K562 (cell line): ENCODE measurements around the gene TNN. TPM values are rescaled to one million over a fixed set of nuclear protein-coding genes. Genes with fewer than 3 reads are reported as not detected.

Source experiments
- ATAC-seq: fragments of 200-7000 bp; cut with Tn5 transposase; 3 replicates; pipeline ENCODE4 v1.9.1; 2020; ENCODE audit warnings: moderate library complexity
- BruUV-seq: library from RNA; stranded (reverse); fragments of 400-500 nt; replicated peaks from 2 replicates; lab custom pipeline; 2021; lab: Mats Ljungman, UMichigan
- CTCF ChIA-PET: fragments of 300-600 bp; formaldehyde crosslinking; extraction: SDS; loops from one replicate; lab custom pipeline; 2021; ENCODE audit warnings: low intra/inter-chr PET ratio; lab: Yijun Ruan, JAX
- POLR2A ChIA-PET: fragments of 300-600, 350-650 bp; sonication (Branson Sonifier 250); formaldehyde crosslinking; extraction: SDS; loops from one replicate; lab custom pipeline; 2021; ENCODE audit warnings: antibody characterized with exemption, inconsistent platforms; lab: Yijun Ruan, JAX
- DNase-seq, 4 experiments: peaks; one replicate each; pipeline versions ENCODE4 v3.0.0 to v3.0.0-alpha.2; 2011 to 2018; ENCODE audit warnings: low spot score in 3 of 4, mixed read lengths in 3 of 4; ENCODE audit errors: extremely low read depth in 1 of 4
- FAIRE-seq: peaks from 2 replicates; lab custom pipeline; 2011; peaks lifted over from hg19 to GRCh38; lab: Jason Lieb, UNC
- H2AFZ ChIP-seq: 2 replicates; pipeline ENCODE4 v1.6.0; 2011; ENCODE audit warnings: low read depth, low read length, control low read depth, inconsistent platforms
- H3K27ac ChIP-seq: fragments of 200-600 bp; 3 replicates; pipeline ENCODE4 v1.8.0; 2011; ENCODE audit warnings: low read depth, mild to moderate bottlenecking, control low read depth, inconsistent platforms, low read length, moderate library complexity, mixed read lengths; ENCODE audit errors: extremely low read depth
- H3K27me3 ChIP-seq, 2 experiments: fragments of 300-600 bp in 1 of 2; 2 replicates in 1 of 2; 3 replicates in 1 of 2; pipeline versions ENCODE4 v1.6.0 to v1.8.0; 2011; ENCODE audit warnings: inconsistent platforms in 2 of 2, low read length in 2 of 2, mild to moderate bottlenecking in 1 of 2, mixed read lengths in 1 of 2, moderate library complexity in 1 of 2; ENCODE audit not compliant: control insufficient read depth in 2 of 2, insufficient read depth in 2 of 2
- H3K36me3 ChIP-seq: fragments of 300-600 bp; 3 replicates; pipeline ENCODE4 v1.8.0; 2011; ENCODE audit warnings: mild to moderate bottlenecking, low read length, inconsistent platforms; ENCODE audit not compliant: control insufficient read depth, insufficient read depth
- H3K4me1 ChIP-seq, 2 experiments: fragments of 200-600 bp in 1 of 2; replicated peaks in 1 of 2; 2 replicates in 1 of 2; 3 replicates in 1 of 2; pipeline versions ENCODE4 v1.5.1 to v1.8.0; 2011; ENCODE audit warnings: inconsistent platforms in 2 of 2, low read length in 2 of 2, mild to moderate bottlenecking in 1 of 2, mixed read lengths in 1 of 2, moderate library complexity in 1 of 2; ENCODE audit not compliant: control insufficient read depth in 2 of 2, insufficient read depth in 2 of 2
- H3K4me2 ChIP-seq: 2 replicates; pipeline ENCODE4 v1.6.1; 2011; ENCODE audit warnings: low read length, control low read depth, inconsistent platforms, mixed read lengths; ENCODE audit not compliant: insufficient read depth
- H3K4me3 ChIP-seq: fragments of 200-600 bp; sonication (generic), shearing (Covaris generic); 2 replicates; pipeline ENCODE4 v1.5.1; 2016; ENCODE audit warnings: control low read depth, inconsistent platforms
- H3K79me2 ChIP-seq: fragments of 200-600 bp; 3 replicates; pipeline ENCODE4 v1.8.0; 2011; ENCODE audit warnings: low read length, inconsistent platforms; ENCODE audit not compliant: control insufficient read depth, insufficient read depth
- H3K9ac ChIP-seq, 2 experiments: 2 replicates each; pipeline versions ENCODE4 v1.6.0 to v1.6.1; 2011; ENCODE audit warnings: low read depth in 2 of 2, low read length in 2 of 2, control low read depth in 1 of 2, inconsistent platforms in 1 of 2, mild to moderate bottlenecking in 1 of 2, mixed read lengths in 1 of 2; ENCODE audit not compliant: insufficient read depth in 1 of 2
- H3K9me1 ChIP-seq: one replicate; pipeline ENCODE4 v1.6.0; 2011; ENCODE audit warnings: inconsistent platforms, mild to moderate bottlenecking, low read length, moderate library complexity; ENCODE audit not compliant: control insufficient read depth, insufficient read depth
- H3K9me3 ChIP-seq: replicated peaks from 2 replicates; pipeline ENCODE4 v1.5.1; 2011; ENCODE audit warnings: low read depth, low read length, inconsistent platforms; ENCODE audit not compliant: control insufficient read depth, insufficient read depth
- H4K20me1 ChIP-seq: replicated peaks from 2 replicates; pipeline ENCODE4 v1.6.1; 2011; ENCODE audit warnings: low read length, inconsistent platforms, mixed read lengths; ENCODE audit not compliant: control insufficient read depth, insufficient read depth
- ASH1L ChIP-seq: fragments of 450-650 bp; IDR thresholded peaks from 2 replicates; pipeline ENCODE4 v1.6.1; 2018; ENCODE audit warnings: borderline replicate concordance, mild to moderate bottlenecking, low read depth; ENCODE audit not compliant: partially characterized antibody
- CCNT2 ChIP-seq: IDR thresholded peaks from 2 replicates; pipeline ENCODE4 v1.6.1; 2011; ENCODE audit warnings: borderline replicate concordance, low read depth, mild to moderate bottlenecking, moderate library complexity, mixed read lengths, low read length; ENCODE audit not compliant: insufficient read length; ENCODE audit errors: extremely low read depth
- ETS2 ChIP-seq: IDR thresholded peaks from 2 replicates; pipeline ENCODE4 v1.6.1; 2016; ENCODE audit warnings: borderline replicate concordance, missing genetic modification characterization, mild to moderate bottlenecking, moderate library complexity, missing compliant biosample characterization; ENCODE audit not compliant: poor library complexity, severe bottlenecking
- GABPA ChIP-seq: fragments of 200-800 bp; sonication (Bioruptor generic); conservative IDR thresholded peaks from 2 replicates; pipeline ENCODE4 v1.6.1; 2016; ENCODE audit warnings: low read depth, missing genetic modification characterization, missing compliant biosample characterization
- KLF13 ChIP-seq: fragments of 450-650 bp; IDR thresholded peaks from 2 replicates; pipeline ENCODE4 v1.6.1; 2016; ENCODE audit warnings: missing genetic modification characterization, low read depth, mild to moderate bottlenecking, missing compliant biosample characterization, moderate library complexity, borderline replicate concordance
- POU5F1 ChIP-seq: fragments of 150-350 bp; IDR thresholded peaks from 2 replicates; pipeline ENCODE4 v1.6.1; 2014; ENCODE audit warnings: borderline replicate concordance, low read length, low read depth, mild to moderate bottlenecking; ENCODE audit not compliant: partially characterized antibody
- PRPF4 ChIP-seq: fragments of 200-400 bp; formaldehyde crosslinking; IDR thresholded peaks from one replicate; pipeline ENCODE4 v1.6.1; 2017; ENCODE audit warnings: low read length, low read depth, mild to moderate bottlenecking; ENCODE audit not compliant: insufficient read depth, poor library complexity, severe bottlenecking
- RB1 ChIP-seq: fragments of 450-650 bp; IDR thresholded peaks from 2 replicates; pipeline ENCODE4 v1.6.1; 2017; ENCODE audit warnings: low read depth, mild to moderate bottlenecking
- STAT6 ChIP-seq: sonication (generic); formaldehyde crosslinking; IDR thresholded peaks from 2 replicates; pipeline ENCODE4 v1.8.1; 2023; ENCODE audit warnings: mild to moderate bottlenecking, missing genetic modification reagents
- TFAP4 ChIP-seq: sonication (generic); formaldehyde crosslinking; IDR thresholded peaks from 2 replicates; pipeline ENCODE4 v1.8.0; 2022; ENCODE audit warnings: missing genetic modification reagents, mild to moderate bottlenecking, moderate library complexity, borderline replicate concordance
- ZNF518B ChIP-seq: fragments of 250-450 bp; sonication (Bioruptor Pico); IDR thresholded peaks from 2 replicates; pipeline ENCODE4 v1.5.0; 2021; ENCODE audit warnings: mild to moderate bottlenecking, moderate library complexity
- ZNF586 ChIP-seq: fragments of 450-650 bp; formaldehyde crosslinking; conservative IDR thresholded peaks from 2 replicates; pipeline ENCODE4 v1.4.0; 2020; ENCODE audit warnings: mild to moderate bottlenecking, moderate library complexity
- ZZZ3 ChIP-seq: fragments of 450-650 bp; IDR thresholded peaks from 2 replicates; pipeline ENCODE4 v1.6.1; 2016; ENCODE audit warnings: antibody characterized with exemption, mild to moderate bottlenecking, moderate library complexity
- WGBS: fragments of 100-300 bp; shearing (Covaris generic); methylation state at CpG from one replicate; pipeline ENCODE4 v1.1.6; 2016; ENCODE audit warnings: low coverage, mixed read lengths; ENCODE audit not compliant: insufficient coverage; ENCODE audit errors: missing lambda C conversion rate; 5-methylcytosine and 5-hydroxymethylcytosine counted together
- in situ Hi-C: fragments of 300-500 bp; cut with MboI; formaldehyde crosslinking; loops from 4 replicates; pipeline ENCODE4 v1.15.0; 2018; ENCODE audit warnings: inconsistent platforms, mixed read lengths
- intact Hi-C: fragments of 100-400 bp; cut with micrococcal nuclease; formaldehyde crosslinking; loops from 2 replicates; pipeline ENCODE4 v1.14.2; 2022
- polyA plus RNA-seq, 8 experiments: library from polyadenylated mRNA; depleted of rRNA in 4 of 8; stranded (reverse) in 5 of 8; unstranded in 3 of 8; fragments of >200 nt; fragmentation: Nextera tagmentation in 2 of 8; fragmentation: Illumina TruSeq in 1 of 8; extraction: Ambion mirVana in 2 of 8; extraction: Trizol in 1 of 8; gene quantifications; 2 replicates each; pipeline versions ENCODE4 v1.2.1 to v1.2.3, GENCODE V29; 2011 to 2014; ENCODE audit warnings: inconsistent platforms in 1 of 8, missing spikeins in 1 of 8
- total RNA-seq, 7 experiments: library from RNA; depleted of rRNA in 6 of 7; stranded (reverse); fragments of >200 nt in 6 of 7; fragmentation: Illumina TruSeq in 2 of 7; extraction: Trizol in 2 of 7; gene quantifications; 2 replicates each; pipeline versions ENCODE4 v1.2.1 to v1.2.3, GENCODE V29; 2011 to 2021; ENCODE audit warnings: low replicate concordance in 1 of 7
- TF ChIP-seq, protein P1 (sequence below): fragments of 250-450 bp; sonication (Bioruptor Pico); IDR thresholded peaks from 2 replicates; pipeline ENCODE4 v1.6.1; 2021; ENCODE audit warnings: mild to moderate bottlenecking

TNN gene
- total and polyA plus RNA-seq, 9 of the 15 experiments (the other 6 are each of a cell fraction or from before 2014, with no cell fraction given): 0.01 to 0.09 (median 0.07) TPM; not detected in 4

DNA sequence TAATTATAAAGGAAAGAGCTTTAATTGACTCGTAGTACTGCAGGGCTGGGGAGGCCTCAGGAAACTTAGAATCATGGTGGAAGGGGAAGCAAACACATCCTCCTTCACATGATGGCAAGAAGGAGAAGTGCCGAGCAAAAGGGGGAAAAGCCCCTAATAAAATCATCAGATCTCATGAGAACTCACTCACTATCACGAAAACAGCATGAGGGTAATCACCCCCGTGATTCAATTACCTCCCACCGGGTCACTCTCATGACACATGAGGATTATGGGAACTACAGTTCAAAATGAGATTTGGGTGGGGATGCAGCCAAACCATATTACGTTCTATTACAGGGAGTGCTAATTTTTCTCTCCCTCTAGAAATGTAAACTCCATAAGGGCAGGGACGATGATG is 30.2 kb upstream of the TNN start:
- Histone ChIP-seq H3K4me3 (no peak overlapping the region), H3K27me3 (peaks cover 47 to 58% of the 10 kb centered on the region in 2 experiments), H3K9ac (no peak overlapping the region), H3K36me3 (no peaks in the 10 kb centered on the region), H3K4me2 (no peak overlapping the region), H2AFZ (no peak overlapping the region), H3K27ac (no peak overlapping the region), H4K20me1 (no peaks in the 10 kb centered on the region; the same call in 1 of the 2 replicates), H3K9me3 (no peaks in the 10 kb centered on the region), H3K4me1 (no peaks in the 10 kb centered on the region), H3K79me2 (no peaks in the 10 kb centered on the region), H3K9me1 (no peaks in the 10 kb centered on the region)
- no TSS peak for BruUV-seq
- WGBS: under 1% methylated on average over 7 of the region's 7 CpGs
- ChIA-PET CTCF (no interaction called here), POLR2A (no interaction called here)
- in situ Hi-C loops: no loop called here
- ATAC-seq (no peak), DNase-seq (no peak), FAIRE-seq (no peak)
- intact Hi-C loops: no loop called here
- TF ChIP-seq GABPA (tag): no peak
- TF ChIP-seq ZZZ3: no peak
- no peak for TF ChIP-seq STAT6 (CRISPR knock-in tag)
- TF ChIP-seq KLF13 (tag): no peak
- TF ChIP-seq, protein P1, sequence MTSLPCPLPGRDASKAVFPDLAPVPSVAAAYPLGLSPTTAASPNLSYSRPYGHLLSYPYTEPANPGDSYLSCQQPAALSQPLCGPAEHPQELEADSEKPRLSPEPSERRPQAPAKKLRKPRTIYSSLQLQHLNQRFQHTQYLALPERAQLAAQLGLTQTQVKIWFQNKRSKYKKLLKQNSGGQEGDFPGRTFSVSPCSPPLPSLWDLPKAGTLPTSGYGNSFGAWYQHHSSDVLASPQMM: no peak
- no peak for TF ChIP-seq ZNF586 (CRISPR knock-in tag)
- no peak for TF ChIP-seq ASH1L
- TF ChIP-seq RB1: no peak
- TF ChIP-seq ETS2 (tag): no peak
- no peak for TF ChIP-seq POU5F1
- no peak for TF ChIP-seq CCNT2
- TF ChIP-seq PRPF4: no peak
- TF ChIP-seq TFAP4: no peak
- no peak for TF ChIP-seq ZNF518B (CRISPR knock-in tag)
